T-helper 9 cell (primary cell): ENCODE results near the gene ESRP2.
A peak's percentile ranks its signal among the peaks of the same experiment; 100 is the strongest.

Experiments used
- DNase-seq: peaks from one replicate; pipeline ENCODE4 v3.0.0-alpha.2; 2020
- total RNA-seq, 2 donors: gene quantifications; one replicate each; lab custom pipeline; 2026; lab: John Stamatoyannopoulos, UW

The ESRP2 gene
- 0 to 0.42 reads per million in 2 donors for total RNA-seq

DNA sequence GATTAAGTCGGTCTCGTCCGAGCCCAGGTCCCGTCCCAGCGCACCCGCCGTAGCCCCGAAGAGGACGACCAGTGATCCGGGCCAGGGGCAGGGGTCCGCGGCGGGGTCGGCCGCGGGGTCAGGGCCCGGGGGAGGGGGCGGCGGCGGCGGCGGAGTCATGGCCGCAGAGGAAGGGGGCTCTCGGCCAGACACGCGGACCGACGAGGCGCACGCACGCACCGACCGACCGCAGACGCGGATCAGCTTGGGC lies at the start of gene ESRP2:
Gene ESRP2, minus strand, starts transcription at position 241 of the 250 bp plus-strand sequence. Its CDS starts 82 bp downstream, at position 159.
- DNase-seq: no peak

DNA sequence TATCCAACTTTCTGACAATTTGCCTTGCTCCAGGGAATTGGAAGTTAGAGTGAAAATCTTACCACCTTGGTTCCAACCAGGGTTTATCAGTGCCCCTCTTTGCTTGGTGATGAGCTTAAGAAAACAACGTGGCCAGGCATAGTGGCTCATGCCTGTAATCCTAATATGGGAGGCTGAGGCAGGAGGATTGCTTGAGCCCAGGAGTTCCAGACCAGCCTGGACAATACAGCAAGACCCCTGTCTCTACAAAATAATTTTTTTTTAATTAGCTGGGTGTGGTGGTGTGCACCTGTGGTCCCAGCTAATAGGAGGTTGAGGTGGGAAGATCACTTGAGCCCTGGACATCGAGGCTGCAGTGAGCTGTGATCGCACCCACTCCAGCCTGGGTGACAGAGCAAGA lies 49.8 kb upstream of the ESRP2 start:
- no peak for DNase-seq

DNA sequence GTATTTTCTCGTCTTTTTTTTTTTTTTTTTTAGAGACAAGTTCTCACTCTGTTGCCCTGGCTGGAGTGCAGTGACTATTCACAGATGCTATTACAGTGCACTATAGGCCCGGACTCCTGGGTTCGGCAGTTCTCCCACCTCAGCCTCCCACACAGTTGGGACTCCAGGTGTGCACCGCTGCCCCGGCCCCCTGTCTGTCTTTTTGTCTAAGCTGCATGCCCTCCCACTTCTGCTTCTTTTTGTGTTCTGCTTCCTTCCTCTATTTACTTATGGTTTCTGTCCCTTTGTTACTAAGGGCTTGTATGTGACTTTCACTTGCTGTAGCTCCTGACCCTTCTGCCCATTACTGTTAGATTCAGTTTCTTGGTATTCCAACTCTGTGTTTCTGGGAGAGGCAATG lies 48.9 kb upstream of the ESRP2 start:
- DNase-seq: no peak

DNA sequence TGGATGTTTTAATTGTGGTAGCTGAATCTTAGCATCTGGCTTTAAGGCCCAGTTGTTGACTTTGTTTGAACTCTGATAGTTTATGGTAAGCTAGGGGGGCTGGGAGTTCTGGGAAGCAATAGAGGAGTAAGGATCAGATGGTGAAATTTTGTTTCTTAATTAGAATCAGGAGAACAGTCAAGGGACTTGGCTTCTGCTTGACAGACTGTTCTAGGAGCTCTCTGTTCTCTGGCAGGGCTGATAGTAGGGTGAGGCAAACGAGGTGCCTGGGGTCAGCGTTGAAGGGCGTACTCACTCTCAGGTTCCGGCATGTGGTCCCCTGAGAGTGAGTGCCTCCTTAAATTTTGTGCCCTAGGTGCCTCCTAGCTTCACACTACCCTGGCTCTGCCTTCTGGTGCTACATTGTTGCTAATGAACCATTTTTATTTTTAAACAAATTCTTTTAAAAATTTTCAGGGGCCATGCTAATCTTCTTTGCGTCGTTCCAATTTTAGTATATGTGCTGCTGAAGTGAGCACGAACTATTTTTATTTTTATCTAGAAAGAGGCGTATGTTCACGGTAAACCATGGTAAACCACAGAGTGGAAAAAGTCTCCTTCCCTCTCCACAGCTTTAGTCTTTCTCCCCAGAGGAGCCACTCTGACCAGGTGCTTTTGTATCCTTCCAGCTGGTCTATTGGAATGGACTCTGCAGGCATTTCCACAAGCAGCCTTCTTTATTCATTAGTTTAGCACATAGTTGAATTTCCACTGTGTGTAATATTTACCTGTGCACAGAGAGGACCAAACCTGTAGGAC lies 48.1 kb upstream of the ESRP2 start:
- no peak for DNase-seq

DNA sequence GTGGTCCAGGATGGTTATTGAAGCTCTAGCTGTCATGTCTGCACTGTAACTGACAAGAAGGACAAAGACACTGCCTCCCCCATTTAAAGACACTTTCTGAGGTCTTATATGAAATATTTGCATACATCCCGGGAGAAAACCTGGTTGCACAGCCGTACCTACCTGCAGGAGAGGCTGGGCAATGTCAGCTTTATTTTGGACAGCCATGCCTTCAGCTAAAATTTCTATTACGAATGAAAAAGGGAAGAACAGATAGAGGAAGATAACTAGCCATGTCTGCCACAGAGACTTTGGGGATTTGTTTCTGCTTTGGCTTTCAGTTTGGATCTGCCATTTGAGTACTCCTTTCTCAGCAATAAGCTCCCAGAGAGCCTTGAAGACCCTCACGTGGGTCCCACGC lies 47.4 kb upstream of the ESRP2 start:
- DNase-seq: no peak

DNA sequence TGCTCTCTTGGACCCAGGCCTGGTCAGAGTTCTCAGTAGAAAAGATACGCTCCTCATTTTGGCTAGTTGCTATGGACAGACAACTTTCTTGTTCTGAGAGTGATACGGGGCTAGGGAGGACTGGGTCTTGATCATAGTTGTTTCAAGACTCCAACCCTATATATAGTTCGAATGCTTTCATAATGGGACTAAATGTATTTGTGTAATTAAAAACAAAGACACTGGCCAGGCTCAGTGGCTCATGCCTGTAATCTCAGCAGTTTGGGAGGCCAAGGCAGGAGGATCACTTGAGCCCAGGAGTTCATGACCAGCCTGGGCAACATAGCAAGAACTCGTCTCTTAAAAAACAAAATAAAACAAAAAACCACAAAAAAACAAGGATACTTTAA lies 46.1 kb upstream of the ESRP2 start:
- DNase-seq: no peak

DNA sequence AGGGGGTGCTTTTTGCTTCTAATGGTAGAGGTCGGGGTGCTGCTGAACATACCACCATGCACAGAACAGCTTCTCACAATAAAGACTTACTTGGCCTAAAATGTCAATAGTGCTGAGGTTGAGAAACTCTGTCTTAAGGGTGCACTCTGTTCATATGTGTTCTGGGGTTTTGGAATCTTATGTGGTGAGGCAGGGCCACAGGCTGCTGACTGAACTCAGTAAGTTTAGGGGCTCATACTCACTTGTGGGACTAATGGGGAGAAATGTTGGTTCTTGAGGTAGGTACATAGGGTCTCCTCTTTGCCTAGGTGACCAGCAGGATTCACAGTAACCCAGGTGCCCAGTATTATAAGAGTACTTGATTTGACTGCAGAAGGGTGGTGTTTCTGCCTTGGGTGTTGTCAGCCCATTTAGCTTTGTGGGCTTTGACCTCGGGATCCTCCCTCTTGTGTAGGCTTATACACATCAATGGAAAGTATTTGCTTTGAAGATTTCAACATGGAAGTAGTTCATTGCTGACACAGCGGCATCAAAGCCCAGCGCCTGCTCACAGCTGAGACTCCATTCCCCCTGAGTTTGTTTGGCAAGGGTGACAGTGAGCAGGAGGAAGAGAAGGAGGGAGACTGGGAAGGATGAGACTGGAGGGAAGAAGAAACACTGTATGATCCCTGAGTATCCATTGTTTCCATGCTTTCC lies 45.6 kb upstream of the ESRP2 start:
- DNase-seq: no peak

DNA sequence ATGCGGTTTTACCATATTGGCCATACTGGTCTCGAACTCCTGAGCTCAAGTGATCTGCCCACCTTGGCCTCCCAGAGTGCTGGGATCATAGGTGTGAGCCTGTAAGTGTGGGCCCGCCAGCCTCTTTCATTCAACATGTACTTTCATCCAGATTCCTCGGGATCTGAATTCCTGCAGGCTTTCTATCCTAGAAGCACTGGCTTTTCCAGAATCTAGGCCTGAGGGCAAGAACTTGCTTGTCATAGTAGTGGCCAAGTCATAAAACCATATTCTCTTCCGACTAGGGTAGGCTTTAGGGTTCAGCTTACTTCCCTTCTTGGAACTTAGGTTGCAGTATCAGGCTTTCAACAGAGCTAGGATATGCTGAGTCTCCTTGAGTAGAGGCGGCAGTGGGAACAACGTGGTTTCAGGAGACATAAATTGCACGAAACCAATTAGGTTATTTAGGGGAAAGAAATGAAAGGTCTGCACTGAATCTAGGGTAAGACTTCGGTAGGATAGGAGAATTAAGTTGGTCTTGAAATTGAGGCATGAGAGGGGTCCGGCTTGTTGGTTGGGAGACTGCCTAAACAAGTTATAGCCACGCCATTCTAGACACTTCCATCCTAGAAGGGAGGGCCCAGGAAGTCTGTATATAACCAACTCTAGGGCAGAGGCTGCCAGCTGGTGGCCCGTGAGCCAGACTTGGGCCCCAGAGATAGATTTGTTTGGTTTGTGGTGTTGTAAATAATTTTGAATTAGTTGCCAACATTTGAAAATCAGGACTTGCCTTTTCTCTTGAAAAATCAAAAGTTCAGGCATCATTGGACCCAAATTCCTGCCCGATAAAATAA lies 44.0 kb upstream of the ESRP2 start:
- no peak for DNase-seq

DNA sequence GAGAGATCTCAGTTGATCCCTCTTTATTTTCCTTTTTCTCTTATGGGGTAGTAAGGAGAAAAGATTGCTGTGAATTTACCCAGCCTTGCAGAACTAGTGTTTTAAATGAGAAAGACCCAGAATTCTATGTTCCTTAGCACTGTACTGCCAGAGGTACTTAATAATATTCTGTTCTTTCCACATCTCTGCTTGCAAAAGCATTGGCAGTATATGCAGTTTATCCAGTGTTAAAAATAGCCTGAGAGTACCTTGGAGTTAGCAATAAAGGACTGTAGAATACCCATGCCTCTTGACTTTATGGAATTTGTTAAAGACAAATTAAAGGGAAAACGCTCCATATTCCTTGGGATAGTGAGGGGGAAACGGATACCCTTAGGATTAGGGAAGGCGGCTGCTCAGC lies 40.3 kb upstream of the ESRP2 start:
- DNase-seq: no peak

DNA sequence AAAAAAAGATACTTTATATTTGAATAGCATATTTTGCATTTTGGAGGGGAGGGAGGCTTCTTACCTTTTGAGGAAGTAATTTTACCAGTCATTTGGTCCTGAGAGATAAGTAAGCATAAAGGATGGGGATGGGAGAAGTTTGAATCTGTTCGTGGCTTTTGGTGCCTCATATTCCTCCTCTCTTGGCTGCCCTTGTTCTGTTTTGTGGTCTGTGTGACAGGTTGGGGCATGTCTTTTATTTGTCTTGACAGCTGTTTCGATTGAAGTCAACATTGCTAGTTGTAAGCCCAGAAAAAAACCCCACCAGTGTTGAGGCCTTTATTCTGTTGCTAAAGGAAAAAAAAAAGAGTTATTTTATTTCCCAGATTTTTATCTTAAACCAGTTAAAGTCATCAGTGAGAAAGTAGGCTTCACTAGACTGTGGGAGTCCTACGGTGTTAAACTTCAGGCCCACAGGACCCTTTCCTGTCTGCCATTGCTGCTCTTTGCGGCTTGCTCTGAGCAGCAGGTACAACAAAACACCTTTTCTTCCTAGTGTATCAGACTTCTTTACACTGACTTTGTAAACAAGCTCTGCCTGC lies 39.8 kb upstream of the ESRP2 start:
- DNase-seq: peak; percentile 33

DNA sequence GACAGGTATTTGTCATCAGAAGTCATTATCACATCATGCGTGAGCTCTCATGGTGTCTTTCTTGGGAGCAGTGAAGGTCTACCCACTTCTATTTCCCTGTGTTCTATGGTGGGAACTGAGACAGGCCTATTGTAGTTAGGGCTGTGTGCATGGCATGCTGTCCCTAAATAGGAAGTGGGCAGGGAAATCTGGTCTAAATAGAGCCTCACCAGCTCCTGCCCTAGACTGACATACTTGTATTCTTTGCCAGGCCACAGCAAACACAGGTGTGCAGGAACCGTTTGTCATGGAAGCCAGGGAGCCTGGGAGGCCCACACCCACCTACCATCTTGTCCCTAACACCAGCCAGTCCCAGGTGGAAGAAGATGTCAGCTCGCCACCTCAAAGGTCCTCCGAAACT lies 38.5 kb upstream of the ESRP2 start:
- no peak for DNase-seq

DNA sequence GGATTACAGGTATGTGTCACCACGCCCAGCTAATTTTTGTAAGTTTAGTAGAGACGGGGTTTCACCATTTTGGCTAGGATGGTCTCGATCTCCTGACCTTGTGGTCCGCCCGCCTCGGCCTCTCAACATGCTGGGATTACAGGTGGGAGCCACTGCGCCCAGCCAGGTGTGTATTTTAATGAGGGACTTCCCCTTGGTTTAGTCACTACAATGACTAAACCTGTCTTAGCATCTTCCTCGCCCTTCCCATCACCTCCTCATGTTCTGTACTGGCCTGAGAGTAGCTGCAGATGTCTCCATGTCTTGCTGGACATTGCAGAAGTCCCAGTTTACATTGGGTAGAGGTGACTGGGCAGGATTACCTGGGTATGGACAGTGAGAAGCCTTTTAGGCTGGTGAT lies 38.0 kb upstream of the ESRP2 start:
- no peak for DNase-seq

DNA sequence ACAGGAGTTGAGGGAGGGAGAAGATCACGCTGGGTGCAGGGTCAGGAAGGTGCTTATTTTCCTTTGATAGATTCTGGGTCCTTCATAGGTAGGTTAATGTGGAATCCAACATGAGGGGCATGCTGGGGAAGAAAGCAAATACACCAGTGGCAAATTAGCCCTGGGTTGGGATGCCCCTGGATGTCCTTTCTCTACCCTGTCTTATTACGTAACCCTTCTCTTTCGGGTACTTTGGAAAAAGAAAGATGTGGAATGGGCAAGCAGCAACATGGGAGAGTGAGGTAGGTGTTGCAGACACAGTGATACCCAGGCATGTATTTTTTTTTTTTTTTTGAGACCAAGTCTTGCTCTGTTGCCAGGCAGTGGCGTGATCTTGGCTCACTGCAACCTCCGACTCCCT lies 37.5 kb upstream of the ESRP2 start:
- DNase-seq: no peak

DNA sequence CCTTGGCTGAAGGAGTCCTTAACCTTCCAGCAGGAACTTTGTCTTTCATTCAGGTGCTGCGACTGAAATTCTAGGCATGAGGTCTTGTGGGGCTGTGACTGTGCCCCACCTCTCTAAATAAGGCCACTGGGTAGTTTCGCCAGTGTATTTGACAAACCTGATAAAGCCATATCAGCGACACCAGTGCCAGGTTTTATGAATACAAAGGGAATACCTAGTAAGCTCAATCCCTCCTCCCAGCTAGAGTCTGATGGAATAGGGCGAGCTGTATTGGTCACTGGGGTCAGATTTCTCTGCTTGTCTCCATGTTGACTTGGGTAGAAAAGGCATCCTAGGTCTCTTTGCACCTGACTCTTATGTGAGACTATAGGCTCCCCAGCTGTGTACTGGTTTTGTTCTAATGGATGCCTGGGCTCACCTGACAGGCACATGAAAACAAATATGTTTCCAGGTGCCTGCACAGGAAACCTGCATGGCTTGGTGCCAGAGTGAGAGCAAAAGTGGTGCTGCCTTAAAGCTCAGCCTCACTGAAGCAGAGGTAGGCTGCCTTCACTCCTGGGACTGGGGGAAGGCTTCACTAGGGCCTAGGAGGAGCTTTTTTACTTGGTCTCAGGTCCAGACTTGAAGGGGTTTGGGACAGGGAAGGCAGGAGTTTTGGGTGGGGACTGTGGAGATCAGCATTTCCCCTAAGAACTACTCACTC lies 36.7 kb upstream of the ESRP2 start:
- peak; percentile 58 for DNase-seq

DNA sequence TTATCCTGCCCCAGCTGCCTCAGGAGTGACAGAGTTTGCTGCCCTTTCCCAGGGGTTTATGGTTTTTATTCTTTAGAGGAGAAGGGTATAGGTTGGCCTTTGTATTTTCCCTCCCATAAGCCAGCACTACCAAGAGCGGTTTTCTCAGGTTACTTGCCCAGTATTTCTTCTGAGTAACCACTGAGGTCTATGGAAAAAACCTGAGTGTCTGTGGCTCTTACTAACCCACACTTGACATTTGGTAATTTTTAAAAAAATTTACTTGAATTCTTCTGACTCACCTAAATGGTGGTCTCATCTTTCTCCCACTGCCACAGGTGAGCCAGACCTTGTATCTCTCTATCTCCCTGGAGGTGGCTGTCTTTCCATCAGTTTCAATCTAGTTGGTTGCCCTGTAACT lies 34.4 kb upstream of the ESRP2 start:
- no peak for DNase-seq

DNA sequence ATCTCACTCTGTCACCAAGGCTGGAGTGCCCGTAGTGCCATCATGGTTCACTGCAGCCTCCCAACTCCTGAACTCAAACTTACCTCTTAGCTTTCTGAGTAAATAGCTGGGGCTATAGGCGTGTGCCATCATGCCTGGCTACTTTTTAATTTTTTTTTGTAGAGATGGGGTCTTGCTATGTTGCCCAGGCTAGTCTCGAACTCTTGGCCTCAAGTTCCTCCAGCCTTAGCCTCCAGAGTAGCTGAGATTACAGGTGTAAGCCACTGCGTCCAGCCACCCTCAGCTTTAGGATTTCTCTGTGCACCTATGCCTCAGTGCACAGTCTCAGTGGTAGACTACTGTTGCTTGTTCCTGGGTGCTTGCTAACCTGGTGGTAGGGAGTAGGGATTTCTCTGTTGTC lies 33.9 kb upstream of the ESRP2 start:
- no peak for DNase-seq

DNA sequence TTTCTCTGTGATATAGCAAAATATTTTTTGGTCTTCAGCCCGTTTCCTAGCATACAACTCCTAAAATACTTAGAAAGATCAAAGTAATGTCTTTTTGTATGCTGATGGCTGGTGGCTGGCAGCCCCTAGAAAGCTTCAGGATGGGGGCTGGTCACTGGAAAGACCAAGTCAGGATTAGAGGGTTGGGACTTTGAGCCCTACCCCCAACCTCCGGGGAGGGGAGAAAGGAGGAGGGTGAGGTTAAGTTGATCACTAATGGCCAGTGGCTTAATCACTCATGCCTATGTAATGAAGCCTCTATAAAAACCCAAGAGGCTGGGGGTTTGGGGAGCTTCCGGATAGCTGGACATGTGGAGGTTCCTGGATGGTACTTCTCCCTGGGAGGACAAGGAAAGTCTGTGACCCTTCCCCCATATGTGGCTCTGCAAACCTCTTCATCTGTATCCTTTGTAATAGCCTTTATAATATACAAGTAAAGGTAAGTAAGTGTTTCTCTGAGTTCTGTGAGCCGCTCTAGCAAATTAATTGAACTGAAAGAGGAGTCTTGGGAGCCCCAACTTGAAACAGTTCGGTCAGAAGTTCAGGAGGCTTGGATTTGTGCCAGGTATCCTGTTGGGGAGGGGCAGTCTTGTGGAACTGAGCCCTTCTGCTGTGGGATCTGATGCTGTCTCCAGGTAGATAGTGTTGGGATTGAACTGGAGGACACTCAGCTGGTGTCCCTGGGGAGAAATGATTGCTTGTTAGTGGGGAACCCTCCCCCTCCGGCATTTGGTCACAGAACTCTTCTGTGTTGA lies 31.9 kb upstream of the ESRP2 start:
- DNase-seq: no peak

DNA sequence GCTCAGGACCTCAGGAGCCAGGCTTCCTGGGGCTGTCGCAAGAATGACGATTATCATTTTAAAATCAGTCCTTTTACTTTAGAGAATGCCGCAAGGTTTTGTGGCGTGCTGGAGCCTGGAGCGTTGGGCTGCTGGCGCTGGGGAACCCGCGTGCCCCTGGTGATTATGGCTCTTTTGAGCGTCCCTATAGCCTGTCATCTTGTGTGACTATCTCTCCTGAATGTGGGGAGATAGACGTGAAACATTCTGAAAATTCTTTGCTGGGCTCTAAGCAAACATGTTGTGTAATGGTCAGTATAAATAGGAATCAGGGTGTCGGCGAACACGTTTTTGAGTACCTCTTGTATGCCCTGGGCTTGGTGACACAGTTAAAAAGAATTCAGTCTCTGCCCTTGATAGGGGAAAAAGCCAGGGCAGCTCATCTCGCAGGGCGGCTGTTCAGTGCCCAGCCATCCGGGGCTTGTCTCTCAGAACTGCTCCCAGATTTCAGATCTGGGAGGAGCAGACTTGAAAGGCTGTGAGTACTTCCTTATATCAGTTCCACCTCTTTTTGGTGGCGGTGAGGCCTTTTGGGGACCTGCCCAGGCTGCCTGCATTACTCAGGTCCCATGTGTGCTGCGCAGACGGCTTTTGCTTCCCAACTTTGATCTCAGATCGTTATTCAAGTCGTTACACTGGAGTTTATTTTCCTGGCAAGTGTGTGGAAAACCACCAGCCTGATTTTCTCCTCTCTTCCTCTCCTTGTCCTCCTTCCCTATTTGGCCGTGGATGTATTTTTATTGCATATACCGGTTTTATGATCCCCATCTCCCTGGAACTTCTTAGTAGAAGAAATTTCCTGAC lies 29.4 kb upstream of the ESRP2 start:
- peak; percentile 50 for DNase-seq

DNA sequence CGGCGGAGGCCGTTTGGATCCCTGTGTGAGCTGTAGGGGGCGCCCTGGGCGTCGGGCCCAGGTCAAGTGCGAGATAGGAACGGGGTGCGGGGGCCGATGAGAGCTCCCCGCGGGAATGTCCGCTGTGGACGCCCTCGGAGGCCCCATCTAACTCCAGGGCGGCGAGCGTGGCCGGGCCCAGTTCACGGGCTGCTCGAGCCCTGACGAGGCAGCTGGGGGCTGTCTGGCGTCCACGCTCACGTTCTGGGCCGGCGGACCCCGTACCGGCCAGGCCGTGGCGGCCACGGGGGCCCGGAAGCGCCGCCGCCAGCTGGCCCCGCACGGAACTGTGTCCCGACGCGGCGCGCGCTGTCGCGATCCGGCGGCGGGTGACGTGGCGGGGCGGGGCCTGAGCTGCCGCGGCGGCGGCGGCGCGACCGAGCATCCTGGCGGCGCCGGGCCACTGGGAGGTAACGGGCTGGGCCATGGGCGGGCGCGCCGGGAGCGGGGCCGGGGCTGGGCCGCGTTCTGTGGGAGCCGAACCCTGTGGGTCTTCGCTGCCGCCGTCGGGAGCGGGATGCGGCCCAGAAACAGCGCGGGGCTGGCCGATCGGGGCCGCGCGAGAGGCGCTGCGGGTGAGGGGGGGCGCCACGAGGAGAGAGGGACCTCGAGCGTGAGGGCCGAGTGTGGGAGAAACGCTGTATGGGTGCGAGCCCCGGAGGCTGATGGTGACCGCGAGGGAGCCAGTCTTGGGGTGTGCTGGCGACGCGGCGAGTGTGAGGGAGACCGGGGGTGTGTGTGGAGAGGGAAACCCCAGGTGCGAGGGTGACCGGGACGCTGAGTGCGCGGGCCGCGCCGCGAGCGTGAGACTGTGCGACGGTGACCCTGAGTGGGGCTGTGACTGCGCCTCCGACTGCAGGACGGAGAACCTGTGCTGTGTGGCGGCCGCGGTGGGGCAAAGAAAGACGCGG lies 28.5 kb upstream of the ESRP2 start, which contains the start of gene SLC7A6:
Gene SLC7A6, plus strand, starts transcription at position 399 of the 950 bp plus-strand sequence. CDS start 10,201 bp downstream, outside the sequence.
- DNase-seq: peak; percentile 84
